22Rv1 (cell line): ENCODE results near the gene GIMD1.

Experiments used
- H3K27ac ChIP-seq: fragments of 450-650 bp; 2 replicates; pipeline ENCODE4 v1.5.1; 2017
- ZFX ChIP-seq: fragments of 450-650 bp; IDR thresholded peaks from 2 replicates; pipeline ENCODE4 v1.6.1; 2017; ENCODE audit warnings: antibody characterized with exemption, borderline replicate concordance
- TF ChIP-seq, protein P1 (sequence below): fragments of 450-650 bp; IDR thresholded peaks from 2 replicates; pipeline ENCODE4 v1.5.1; 2017; ENCODE audit warnings: mild to moderate bottlenecking

GIMD1 gene

DNA sequence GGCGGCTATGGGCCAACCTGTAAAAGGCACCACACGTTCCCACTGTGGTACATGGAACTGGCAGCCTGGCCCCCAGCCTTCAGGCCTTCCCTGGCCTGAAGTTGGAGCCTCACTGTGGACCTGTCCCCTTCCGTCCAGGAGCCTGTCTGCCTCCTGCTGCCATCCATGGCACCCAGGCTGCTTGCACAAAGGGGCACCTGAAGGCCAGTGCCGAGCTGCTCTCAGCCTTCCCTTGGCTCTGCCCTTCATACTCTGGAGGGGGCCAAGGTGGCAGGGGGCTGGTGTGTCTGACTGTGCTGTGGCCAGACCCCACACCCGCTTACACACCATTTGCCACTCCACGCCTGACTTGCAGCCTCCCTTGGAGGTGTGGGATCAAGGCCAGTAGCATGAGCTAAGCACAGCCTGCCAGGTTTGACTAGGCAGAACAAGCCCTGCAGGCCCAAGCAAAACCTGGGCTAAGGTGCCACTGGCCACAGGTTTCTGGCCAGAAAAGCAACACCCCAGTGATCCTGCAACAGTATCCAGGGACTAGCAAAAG lies 17.3 kb upstream of the GIMD1 start:
- H3K27ac ChIP-seq, result no peak overlapping the region
- no peak for TF ChIP-seq ZFX
- TF ChIP-seq, protein P1, sequence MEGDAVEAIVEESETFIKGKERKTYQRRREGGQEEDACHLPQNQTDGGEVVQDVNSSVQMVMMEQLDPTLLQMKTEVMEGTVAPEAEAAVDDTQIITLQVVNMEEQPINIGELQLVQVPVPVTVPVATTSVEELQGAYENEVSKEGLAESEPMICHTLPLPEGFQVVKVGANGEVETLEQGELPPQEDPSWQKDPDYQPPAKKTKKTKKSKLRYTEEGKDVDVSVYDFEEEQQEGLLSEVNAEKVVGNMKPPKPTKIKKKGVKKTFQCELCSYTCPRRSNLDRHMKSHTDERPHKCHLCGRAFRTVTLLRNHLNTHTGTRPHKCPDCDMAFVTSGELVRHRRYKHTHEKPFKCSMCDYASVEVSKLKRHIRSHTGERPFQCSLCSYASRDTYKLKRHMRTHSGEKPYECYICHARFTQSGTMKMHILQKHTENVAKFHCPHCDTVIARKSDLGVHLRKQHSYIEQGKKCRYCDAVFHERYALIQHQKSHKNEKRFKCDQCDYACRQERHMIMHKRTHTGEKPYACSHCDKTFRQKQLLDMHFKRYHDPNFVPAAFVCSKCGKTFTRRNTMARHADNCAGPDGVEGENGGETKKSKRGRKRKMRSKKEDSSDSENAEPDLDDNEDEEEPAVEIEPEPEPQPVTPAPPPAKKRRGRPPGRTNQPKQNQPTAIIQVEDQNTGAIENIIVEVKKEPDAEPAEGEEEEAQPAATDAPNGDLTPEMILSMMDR, result no peak

DNA sequence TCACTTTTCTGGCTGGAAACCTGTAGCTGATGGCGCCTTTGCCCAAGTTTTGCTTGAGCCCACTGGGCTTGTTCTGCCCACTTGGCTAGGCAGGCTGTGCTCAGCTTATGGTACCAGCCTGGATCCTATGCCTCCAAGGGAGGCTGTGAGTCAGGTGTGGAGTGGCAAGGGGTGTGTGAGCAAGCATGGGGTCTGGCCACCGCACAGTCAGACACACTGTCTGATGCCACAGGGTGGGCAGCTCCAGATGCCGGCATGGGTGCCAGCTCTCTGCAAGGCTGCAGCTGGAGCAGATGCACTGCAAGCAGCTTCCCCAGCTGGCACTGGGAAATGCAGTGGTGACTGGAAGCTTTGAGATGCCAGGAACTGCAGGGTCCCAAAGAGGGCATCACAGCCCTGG lies 16.3 kb upstream of the GIMD1 start:
- no peak overlapping the region for H3K27ac ChIP-seq

DNA sequence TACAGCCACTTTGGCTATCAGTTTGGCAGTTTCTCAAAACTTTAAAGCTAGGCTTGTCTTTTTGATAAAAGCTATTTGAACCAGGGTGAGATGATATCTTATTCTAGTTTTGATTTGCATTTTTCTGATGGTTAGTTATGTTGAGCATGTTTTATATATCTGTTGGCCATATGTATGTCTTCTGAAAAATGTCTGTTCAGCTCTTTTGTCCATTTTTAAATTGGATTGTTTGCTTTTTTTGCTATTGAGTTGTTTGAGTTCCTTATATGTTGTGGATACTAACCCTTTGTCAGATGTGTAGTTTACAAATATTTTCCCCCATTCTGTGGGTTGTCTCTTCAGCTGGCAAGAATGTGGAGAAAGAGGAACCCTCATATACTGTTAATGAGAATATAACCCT lies 11.6 kb upstream of the GIMD1 start:
- H3K27ac ChIP-seq, result no peak overlapping the region
- TF ChIP-seq, protein P1, result no peak
- no peak for TF ChIP-seq ZFX

More for the DNA sequence above, 16.3 kb upstream of the GIMD1 start:
- TF ChIP-seq, protein P1, result no peak
- no peak for TF ChIP-seq ZFX

DNA sequence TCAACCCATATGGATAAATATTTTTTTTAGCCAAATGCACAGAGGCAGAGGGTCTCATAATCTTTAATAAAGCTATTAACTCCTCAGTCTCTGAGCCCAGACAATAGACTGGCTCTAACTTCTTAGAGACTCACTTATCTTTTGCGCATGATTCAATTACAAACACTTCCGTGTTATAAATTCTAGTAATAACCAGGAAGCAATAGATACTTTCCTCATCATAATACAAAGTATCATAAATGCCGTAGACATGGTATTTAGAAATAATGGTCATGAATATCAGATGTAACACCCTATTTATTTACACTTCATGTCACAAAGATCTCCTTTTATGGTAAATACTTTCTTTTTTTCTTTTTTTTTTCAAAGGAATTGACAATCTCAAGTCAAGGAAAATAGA lies 4.4 kb upstream of the GIMD1 start:
- TF ChIP-seq, protein P1, result no peak
- no peak for TF ChIP-seq ZFX
- H3K27ac ChIP-seq, result no peak overlapping the region

DNA sequence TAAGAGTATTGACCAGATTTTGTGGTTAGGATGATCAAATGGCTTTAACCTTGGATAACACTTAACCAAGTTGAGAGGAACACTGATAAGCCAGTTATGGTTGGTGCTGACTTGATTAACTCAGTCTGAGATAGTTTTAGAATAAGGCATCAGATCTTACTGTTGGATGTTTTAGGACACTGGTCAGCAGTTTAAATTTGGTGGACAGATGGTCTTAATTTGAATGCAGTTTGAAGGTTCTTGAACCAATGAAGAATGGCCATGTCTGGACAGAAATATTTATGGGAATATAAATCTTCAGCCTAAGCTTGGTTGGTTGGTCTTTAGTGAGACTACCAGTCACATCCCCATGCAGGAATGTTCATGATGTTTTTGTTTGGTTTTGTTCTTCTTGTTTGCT lies 2.6 kb upstream of the GIMD1 start:
- no peak overlapping the region for H3K27ac ChIP-seq
- TF ChIP-seq, protein P1, result no peak
- no peak for TF ChIP-seq ZFX

DNA sequence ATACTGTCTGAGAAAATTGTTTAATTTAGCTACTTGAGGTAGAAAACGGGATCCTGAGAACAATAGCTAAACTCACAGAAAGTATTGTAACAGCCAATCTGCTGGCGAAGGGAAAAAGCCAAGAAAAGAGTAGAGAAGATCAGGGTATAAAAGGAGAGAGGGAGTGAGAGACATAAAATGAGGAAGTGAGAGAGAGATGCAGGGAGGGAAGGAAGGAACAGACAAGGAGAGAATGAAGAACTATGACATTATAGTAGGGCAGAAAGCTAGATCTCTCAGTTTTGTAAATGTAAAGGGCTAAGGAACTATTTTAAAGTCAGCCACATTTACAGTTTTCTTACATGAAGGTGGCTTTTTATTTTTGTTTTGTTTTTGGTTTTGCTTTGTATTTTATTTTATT lies 1.6 kb upstream of the GIMD1 start:
- TF ChIP-seq ZFX, result no peak
- TF ChIP-seq, protein P1, result no peak
- no peak overlapping the region for H3K27ac ChIP-seq

DNA sequence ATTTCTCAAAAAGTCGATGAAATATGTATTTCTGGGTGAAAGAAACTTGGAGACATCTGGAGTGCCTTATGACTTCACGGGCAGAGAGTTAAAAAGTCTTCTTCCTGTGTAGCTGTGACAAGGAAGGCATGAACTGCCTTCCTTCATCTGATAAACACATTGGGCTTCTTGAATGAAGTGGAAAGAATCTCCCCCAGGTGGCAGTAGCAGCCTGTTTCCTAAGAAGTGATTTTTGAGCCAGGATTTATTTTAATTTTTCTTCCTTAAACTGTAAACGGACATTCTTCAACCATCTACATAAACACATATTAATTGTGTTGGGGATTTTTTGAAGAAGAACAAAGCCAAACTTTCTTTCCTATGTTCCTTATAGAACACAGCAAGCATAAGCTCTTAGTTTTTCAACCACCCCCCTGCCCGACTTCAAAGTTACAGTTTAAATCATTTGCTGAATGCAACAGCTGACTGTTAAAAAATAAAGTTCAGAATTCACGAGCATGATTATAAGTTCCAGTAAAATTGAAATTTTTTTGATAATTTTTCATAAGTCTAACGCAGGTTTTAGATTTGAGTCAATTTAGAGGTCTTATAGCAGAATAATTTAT lies 980 bp upstream of the GIMD1 start:
- H3K27ac ChIP-seq, result no peak overlapping the region
- TF ChIP-seq, protein P1, result peak; percentile 88
- TF ChIP-seq ZFX, result no peak
